Measurements from ENCODE around the gene OSM.

DNA sequence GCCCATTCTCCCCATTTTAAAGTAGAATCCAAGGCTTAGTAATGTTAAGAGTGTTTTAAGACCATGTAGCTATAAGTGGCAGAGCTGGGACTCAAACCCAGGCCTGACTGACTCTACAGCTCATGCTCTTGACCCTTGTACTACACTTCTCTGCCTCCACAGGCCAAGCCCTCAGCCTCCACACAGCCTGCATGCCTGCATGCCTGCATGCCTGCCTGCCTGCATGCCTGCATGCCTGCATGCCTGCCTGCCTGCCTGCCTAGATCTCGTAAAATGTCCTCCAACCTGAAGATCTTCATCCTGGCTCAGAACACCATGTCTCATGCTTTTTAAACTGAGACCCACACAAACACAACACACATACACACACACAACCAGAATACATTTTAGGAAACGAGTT lies 41.4 kb upstream of the OSM start:
- no peak for TF ChIP-seq CTCF (IDR thresholded peaks at IDR 0.05)
- TF ChIP-seq POLR2A (IDR thresholded peaks at IDR 0.05), result no peak
